ENCODE data around the gene XRCC2. TPM values are rescaled to one million over a fixed set of nuclear protein-coding genes. Genes with fewer than 3 reads are reported as not detected.

Gene XRCC2
- total and polyA plus RNA-seq, 2 experiments from 2014 or later: 3.4 to 4.1 TPM

DNA sequence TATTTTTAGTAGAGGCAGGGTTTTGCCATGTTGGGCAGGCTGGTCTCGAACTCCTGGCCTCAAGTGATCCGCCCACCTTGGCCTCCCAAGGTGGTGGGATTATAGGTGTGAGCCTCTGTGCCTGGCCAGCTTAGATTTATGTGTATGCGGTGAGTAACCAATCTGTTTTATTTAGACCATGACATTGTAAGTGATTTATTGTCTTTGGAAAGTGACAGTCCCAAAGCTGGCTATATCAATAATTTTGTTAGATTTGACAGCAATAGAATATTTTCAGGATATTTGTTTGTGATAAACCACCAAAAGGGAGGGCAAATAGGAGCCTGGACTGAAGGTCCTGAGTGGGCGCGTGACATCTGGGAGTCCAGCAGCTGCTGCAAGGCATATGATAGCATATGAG is 75.7 kb downstream of the XRCC2 start:
- no peak overlapping the region for H3K4me3 ChIP-seq
- no peaks in the 10 kb centered on the region for H3K36me3 ChIP-seq
- H3K27me3 ChIP-seq: no peaks in the 10 kb centered on the region
- H3K4me1 ChIP-seq (ENCODE audit: low read depth): no peaks in the 10 kb centered on the region
- TF ChIP-seq, protein P1, sequence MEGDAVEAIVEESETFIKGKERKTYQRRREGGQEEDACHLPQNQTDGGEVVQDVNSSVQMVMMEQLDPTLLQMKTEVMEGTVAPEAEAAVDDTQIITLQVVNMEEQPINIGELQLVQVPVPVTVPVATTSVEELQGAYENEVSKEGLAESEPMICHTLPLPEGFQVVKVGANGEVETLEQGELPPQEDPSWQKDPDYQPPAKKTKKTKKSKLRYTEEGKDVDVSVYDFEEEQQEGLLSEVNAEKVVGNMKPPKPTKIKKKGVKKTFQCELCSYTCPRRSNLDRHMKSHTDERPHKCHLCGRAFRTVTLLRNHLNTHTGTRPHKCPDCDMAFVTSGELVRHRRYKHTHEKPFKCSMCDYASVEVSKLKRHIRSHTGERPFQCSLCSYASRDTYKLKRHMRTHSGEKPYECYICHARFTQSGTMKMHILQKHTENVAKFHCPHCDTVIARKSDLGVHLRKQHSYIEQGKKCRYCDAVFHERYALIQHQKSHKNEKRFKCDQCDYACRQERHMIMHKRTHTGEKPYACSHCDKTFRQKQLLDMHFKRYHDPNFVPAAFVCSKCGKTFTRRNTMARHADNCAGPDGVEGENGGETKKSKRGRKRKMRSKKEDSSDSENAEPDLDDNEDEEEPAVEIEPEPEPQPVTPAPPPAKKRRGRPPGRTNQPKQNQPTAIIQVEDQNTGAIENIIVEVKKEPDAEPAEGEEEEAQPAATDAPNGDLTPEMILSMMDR (IDR thresholded peaks at IDR 0.05; ENCODE audit: low read depth, low read length): no peak
- no peak for DNase-seq (ENCODE audit: low read depth in 1 of 2, low spot score in 1 of 2)
- H3K27ac ChIP-seq: no peak overlapping the region
- H3K9me3 ChIP-seq (ENCODE audit: low read depth): no peaks in the 10 kb centered on the region

DNA sequence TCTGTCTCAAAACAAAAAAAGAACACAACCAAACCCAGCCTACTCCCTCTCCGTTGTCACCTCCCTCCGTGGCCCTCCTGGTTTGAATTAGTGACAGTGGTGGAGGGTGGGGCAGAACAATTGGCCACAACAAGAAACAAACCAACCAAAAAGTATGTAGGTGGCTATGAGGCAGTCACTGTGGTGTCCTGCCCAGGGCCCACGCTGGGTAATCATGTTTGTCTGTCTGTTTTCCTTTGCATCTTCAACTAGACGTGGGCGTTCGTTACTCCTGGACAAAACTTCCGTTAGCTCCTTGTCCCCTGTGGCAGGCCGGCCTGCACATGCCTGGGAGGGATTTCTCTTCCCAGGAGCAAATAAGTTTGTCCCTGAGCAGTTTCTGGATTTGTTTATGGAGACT is 78.4 kb downstream of the XRCC2 start:
- Histone ChIP-seq H3K9me3 (ENCODE audit: low read depth) (no peaks in the 10 kb centered on the region), H3K27ac (no peak overlapping the region), H3K4me3 (no peak overlapping the region), H3K4me1 (ENCODE audit: low read depth) (no peaks in the 10 kb centered on the region), H3K36me3 (no peaks in the 10 kb centered on the region), H3K27me3 (no peaks in the 10 kb centered on the region)
- no peak for DNase-seq (ENCODE audit: low read depth in 1 of 2, low spot score in 1 of 2)
- TF ChIP-seq, protein P1 (IDR thresholded peaks at IDR 0.05; ENCODE audit: low read depth, low read length): no peak

DNA sequence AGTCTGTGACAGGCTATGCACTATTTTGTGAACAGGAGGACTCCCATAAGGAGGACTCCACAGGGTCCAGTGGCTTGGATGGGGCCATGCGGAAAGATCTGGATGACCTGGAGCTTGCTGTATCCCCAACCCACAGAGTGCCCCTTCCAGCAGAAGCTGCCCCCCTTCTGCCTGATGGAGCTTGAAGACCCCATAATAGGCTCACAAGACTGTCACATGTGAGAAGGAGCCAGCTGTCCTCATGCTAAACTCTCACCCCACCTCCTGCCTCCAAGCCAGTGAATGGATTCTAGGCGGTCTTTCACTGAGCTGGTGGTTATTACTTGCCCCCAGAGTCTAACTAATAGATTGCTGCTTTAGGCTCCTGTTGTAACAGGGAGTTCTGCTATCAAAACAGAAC is 79.1 kb downstream of the XRCC2 start:
- Histone ChIP-seq H3K36me3 (no peaks in the 10 kb centered on the region), H3K4me3 (no peak overlapping the region), H3K4me1 (ENCODE audit: low read depth) (no peaks in the 10 kb centered on the region), H3K9me3 (ENCODE audit: low read depth) (no peaks in the 10 kb centered on the region), H3K27ac (no peak overlapping the region), H3K27me3 (no peaks in the 10 kb centered on the region)
- no peak for DNase-seq (ENCODE audit: low read depth in 1 of 2, low spot score in 1 of 2)
- TF ChIP-seq, protein P1 (IDR thresholded peaks at IDR 0.05; ENCODE audit: low read depth, low read length): no peak

Other genes with a start within 250 kb of the XRCC2 start
- gene KMT2C, start 240.1 kb downstream of the XRCC2 start, total RNA-seq: 21.4 and 37.3 TPM in 2 replicates
- 22.8 and 30.9 TPM in 2 replicates for gene KMT2C, start 240.1 kb downstream of the XRCC2 start, polyA plus RNA-seq
- gene ACTR3B, start 83.6 kb upstream of the XRCC2 start, total RNA-seq: 10.7 and 11.4 TPM in 2 replicates
- 31.7 and 36.7 TPM in 2 replicates for gene ACTR3B, start 83.6 kb upstream of the XRCC2 start, polyA plus RNA-seq

All from cardiac muscle cell (in vitro differentiated cells and primary cell).